G401.6 (cell line): ENCODE results near the gene SLC13A3.
"Not testable (repeated sequence)": the region's sequence is repeated elsewhere in the genome, so short reads cannot be mapped to it uniquely, and the experiment has no call there.

Source experiments
- FAIRE-seq: peaks from 2 replicates; lab custom pipeline; 2012; peaks lifted over from hg19 to GRCh38; lab: Jason Lieb, UNC

Gene SLC13A3

GRCh38 chr20:46680684-46681031 is 29.4 kb upstream of the SLC13A3 start:
- FAIRE-seq, result no peak

GRCh38 chr20:46678516-46678915 is 27.3 kb upstream of the SLC13A3 start:
- FAIRE-seq, result no peak

GRCh38 chr20:46677608-46678007 is 26.3 kb upstream of the SLC13A3 start:
- no peak for FAIRE-seq

GRCh38 chr20:46676649-46677316 is 25.5 kb upstream of the SLC13A3 start:
- not testable (repeated sequence) for FAIRE-seq

GRCh38 chr20:46674253-46675083 is 23.2 kb upstream of the SLC13A3 start:
- no peak for FAIRE-seq

GRCh38 chr20:46673394-46674252 is 22.4 kb upstream of the SLC13A3 start:
- no peak for FAIRE-seq

GRCh38 chr20:46672543-46673148 is 21.4 kb upstream of the SLC13A3 start:
- FAIRE-seq, result no peak

GRCh38 chr20:46671866-46672542 is 20.7 kb upstream of the SLC13A3 start:
- FAIRE-seq, result no peak

- no peak for FAIRE-seq
Measured at GRCh38 chr20:46670585-46671584, 19.6 kb upstream of the SLC13A3 start.

- FAIRE-seq, result no peak
Measured at GRCh38 chr20:46670228-46670584, 18.9 kb upstream of the SLC13A3 start.

GRCh38 chr20:46666818-46667515 is 15.7 kb upstream of the SLC13A3 start:
- FAIRE-seq, result no peak

- no peak for FAIRE-seq
Measured at GRCh38 chr20:46666306-46666705, 15.0 kb upstream of the SLC13A3 start.

GRCh38 chr20:46665602-46666001 is 14.3 kb upstream of the SLC13A3 start:
- no peak for FAIRE-seq

- no peak for FAIRE-seq
Measured at GRCh38 chr20:46663531-46663930, 12.3 kb upstream of the SLC13A3 start.

- no peak for FAIRE-seq
Measured at GRCh38 chr20:46661659-46662058, 10.4 kb upstream of the SLC13A3 start.

GRCh38 chr20:46660487-46660886 is 9.2 kb upstream of the SLC13A3 start:
- FAIRE-seq, result no peak

GRCh38 chr20:46657618-46658017 is 6.4 kb upstream of the SLC13A3 start:
- FAIRE-seq, result no peak

- FAIRE-seq, result no peak
Measured at GRCh38 chr20:46657137-46657536, 5.9 kb upstream of the SLC13A3 start.

GRCh38 chr20:46652699-46653098 is 1.4 kb upstream of the SLC13A3 start:
- FAIRE-seq, result no peak

GRCh38 chr20:46650575-46651090 is 626 bp downstream of the SLC13A3 start:
- no peak for FAIRE-seq
